NCI-H1092 treated with DMSO at 0.1 percent for 48 hours (cell line): Measurements from ENCODE around the gene METTL6.
"Not testable (repeated sequence)": the region's sequence is repeated elsewhere in the genome, so short reads cannot be mapped to it uniquely, and the experiment has no call there.

Source experiments
- DNase-seq: peaks from one replicate; lab custom pipeline; 2025; lab: John Stamatoyannopoulos, UW

Gene METTL6

GRCh38 chr3:15404767-15405166 lies 22.6 kb downstream of the METTL6 start:
- no peak for DNase-seq

- DNase-seq, result no peak
Measured at GRCh38 chr3:15403965-15404364, 23.4 kb downstream of the METTL6 start.

GRCh38 chr3:15403495-15403894 lies 23.8 kb downstream of the METTL6 start:
- DNase-seq, result no peak

- no peak for DNase-seq
Measured at GRCh38 chr3:15401936-15402335, 25.4 kb downstream of the METTL6 start.

- no peak for DNase-seq
Measured at GRCh38 chr3:15399970-15400369, 27.4 kb downstream of the METTL6 start.

- DNase-seq, result not testable (repeated sequence)
Measured at GRCh38 chr3:15398731-15399133, 28.6 kb downstream of the METTL6 start.

- DNase-seq, result not testable (repeated sequence)
Measured at GRCh38 chr3:15393252-15393651, 34.1 kb downstream of the METTL6 start.

GRCh38 chr3:15391007-15391406 lies 36.3 kb downstream of the METTL6 start:
- no peak for DNase-seq

GRCh38 chr3:15390460-15390859 lies 36.9 kb downstream of the METTL6 start:
- no peak for DNase-seq

- not testable (repeated sequence) for DNase-seq
Measured at GRCh38 chr3:15388335-15388734, 39.0 kb downstream of the METTL6 start.

GRCh38 chr3:15387735-15388134 lies 39.6 kb downstream of the METTL6 start:
- no peak for DNase-seq

- no peak for DNase-seq
Measured at GRCh38 chr3:15387171-15387581, 40.2 kb downstream of the METTL6 start.

- not testable (repeated sequence) for DNase-seq
Measured at GRCh38 chr3:15386654-15386955, 40.7 kb downstream of the METTL6 start.

GRCh38 chr3:15385901-15386653 lies 41.3 kb downstream of the METTL6 start:
- no peak for DNase-seq

- not testable (repeated sequence) for DNase-seq
Measured at GRCh38 chr3:15385238-15385695, 42.1 kb downstream of the METTL6 start.

GRCh38 chr3:15384510-15385237 lies 42.7 kb downstream of the METTL6 start:
- DNase-seq, result no peak

- no peak for DNase-seq
Measured at GRCh38 chr3:15382405-15382923, 44.9 kb downstream of the METTL6 start.

- DNase-seq, result no peak
Measured at GRCh38 chr3:15380980-15381890, 46.1 kb downstream of the METTL6 start.

- peak; percentile 91 for DNase-seq
Measured at GRCh38 chr3:15377961-15378791, 49.2 kb downstream of the METTL6 start.

GRCh38 chr3:15375461-15376000 lies 51.8 kb downstream of the METTL6 start:
- no peak for DNase-seq

- no peak for DNase-seq
Measured at GRCh38 chr3:15372918-15373317, 54.4 kb downstream of the METTL6 start.
